ENCODE results near the gene FAM120B.

FAM120B gene

GRCh38 chr6:170420791-170421776, 114.5 kb downstream of the FAM120B start:
- DNase-seq (ENCODE audit: low spot score), result no peak

DNA sequence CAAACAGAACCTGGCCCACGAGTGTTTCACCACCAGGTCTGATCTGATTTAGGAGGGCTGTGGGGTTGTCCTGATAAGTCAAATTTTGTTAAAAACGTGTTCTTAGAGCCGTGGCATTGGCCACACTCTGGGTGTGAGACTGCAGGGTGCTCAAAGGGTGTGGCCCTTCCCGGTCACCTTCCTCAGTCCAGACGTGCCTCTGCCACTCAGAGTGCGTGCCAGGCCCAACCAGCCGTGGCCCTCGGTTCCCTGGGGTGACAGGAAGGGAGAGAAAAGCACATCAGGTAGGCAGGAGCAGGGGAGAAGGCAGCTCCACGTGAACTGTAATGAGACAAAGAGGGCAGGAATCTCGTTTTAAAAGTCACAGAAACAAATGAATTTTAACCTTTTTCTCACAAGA, 115.4 kb downstream of the FAM120B start:
- DNase-seq (ENCODE audit: low spot score), result no peak

DNA sequence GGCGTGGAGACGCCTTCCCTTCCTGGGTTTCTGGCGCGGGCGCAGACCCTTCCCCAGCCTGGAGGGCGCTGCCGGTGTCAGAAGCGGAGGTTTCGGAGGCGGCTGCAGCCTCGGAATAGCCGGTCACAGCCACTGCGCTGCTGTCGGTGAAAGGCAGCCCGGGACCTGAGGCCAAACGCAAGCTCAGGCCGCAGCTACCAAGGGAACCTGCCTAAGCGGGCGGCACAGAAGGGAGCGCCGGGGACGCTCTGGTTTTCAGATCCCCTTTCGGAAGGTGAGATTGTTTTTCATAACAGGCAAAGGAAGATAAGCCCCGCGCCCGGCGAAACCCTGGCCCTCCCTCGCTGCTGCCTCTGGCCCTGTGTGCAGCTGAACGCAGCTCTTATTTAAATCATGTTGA, 116.5 kb downstream of the FAM120B start:
- DNase-seq (ENCODE audit: low spot score), result no peak

GRCh38 chr6:170423814-170424603, 117.5 kb downstream of the FAM120B start:
- DNase-seq (ENCODE audit: low spot score), result no peak

DNA sequence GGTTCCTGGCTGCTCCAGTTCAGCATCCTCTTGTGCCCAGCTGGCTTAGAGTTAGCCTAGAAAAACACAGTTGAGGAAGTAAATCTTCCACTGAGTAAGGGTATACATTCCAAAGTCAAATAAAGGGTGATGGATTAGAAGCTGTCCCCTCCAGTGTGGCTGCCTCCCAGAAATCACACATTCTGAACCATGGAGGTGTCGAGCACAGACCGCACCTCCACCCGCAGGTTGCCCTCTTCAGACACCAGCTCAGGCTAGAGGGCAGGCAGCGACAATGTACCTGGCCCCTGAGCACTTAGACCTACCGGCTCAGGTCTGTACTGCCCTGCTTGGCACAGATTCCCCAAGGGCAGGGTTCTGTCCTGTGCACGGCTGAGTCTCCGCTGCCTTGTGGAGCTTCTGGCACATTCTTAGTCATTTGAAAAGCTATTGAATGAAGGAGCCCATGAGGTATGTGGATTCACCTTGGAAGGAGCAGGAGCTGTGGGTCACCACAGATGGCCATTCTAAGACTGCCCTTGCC, 118.1 kb downstream of the FAM120B start:
- no peak for DNase-seq (ENCODE audit: low spot score)

DNA sequence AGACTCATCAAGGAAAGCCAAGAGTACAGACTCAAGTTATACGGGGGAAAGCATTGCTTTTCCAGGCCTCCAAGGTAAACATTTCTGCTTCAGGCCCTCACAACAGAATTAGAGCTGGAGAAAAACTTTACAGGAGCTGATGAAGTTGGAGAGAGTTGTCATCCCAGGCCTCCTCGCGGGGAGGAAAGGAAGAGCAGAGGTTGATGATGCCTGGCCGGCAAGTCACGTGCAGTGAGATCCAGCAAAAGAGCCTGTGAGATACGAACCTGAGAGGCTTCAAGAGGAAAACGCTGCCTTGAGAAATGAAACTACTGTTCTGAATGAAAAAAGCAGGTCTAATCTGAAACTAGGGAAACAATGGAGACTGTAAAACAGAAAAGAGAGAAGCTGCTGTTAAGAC, 122.9 kb downstream of the FAM120B start:
- DNase-seq (ENCODE audit: low spot score), result peak; percentile 85

GRCh38 chr6:170433163-170434116, 126.9 kb downstream of the FAM120B start:
- no peak for DNase-seq (ENCODE audit: low spot score)

- no peak for DNase-seq (ENCODE audit: low spot score)
These were observed 127.7 kb downstream of the FAM120B start for GRCh38 chr6:170434117-170434820.

DNA sequence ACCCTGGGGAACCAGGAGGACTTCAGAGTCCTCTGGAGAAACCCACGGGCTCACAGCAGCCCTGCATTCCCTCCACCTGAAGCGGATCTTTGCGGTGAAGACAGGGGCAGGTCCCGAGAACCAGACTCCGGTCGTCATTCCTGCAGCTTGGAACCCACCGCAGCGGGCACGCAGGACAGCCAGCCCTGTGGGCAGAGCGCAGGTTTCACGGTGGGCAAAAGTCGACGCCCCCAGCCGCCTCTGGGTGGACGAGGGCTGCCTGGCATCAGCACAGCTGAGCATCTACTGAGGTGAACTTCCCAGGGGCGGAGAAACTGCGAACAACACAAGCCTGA, 128.2 kb downstream of the FAM120B start:
- no peak for DNase-seq (ENCODE audit: low spot score)

GRCh38 chr6:170435766-170436165, 129.2 kb downstream of the FAM120B start:
- DNase-seq (ENCODE audit: low spot score), result no peak

- DNase-seq (ENCODE audit: low spot score), result no peak
These were observed 129.8 kb downstream of the FAM120B start for GRCh38 chr6:170436209-170436809.

- DNase-seq (ENCODE audit: low spot score), result no peak
These were observed 131.3 kb downstream of the FAM120B start for GRCh38 chr6:170437719-170438401.

- DNase-seq (ENCODE audit: low spot score), result peak; percentile 99
These were observed 131.8 kb downstream of the FAM120B start for GRCh38 chr6:170438402-170438753.

- no peak for DNase-seq (ENCODE audit: low spot score)
These were observed 132.3 kb downstream of the FAM120B start for GRCh38 chr6:170438861-170439260.

- no peak for DNase-seq (ENCODE audit: low spot score)
These were observed 133.1 kb downstream of the FAM120B start for GRCh38 chr6:170439366-170440361.

- no peak for DNase-seq (ENCODE audit: low spot score)
These were observed 133.9 kb downstream of the FAM120B start for GRCh38 chr6:170440437-170440836.

GRCh38 chr6:170441316-170441715, 134.8 kb downstream of the FAM120B start:
- no peak for DNase-seq (ENCODE audit: low spot score)

- DNase-seq (ENCODE audit: low spot score), result no peak
These were observed 136.0 kb downstream of the FAM120B start for GRCh38 chr6:170442596-170442995.

- no peak for DNase-seq (ENCODE audit: low spot score)
These were observed 136.6 kb downstream of the FAM120B start for GRCh38 chr6:170443151-170443662.

Measured in hepatic stellate cell (primary cell).